Measurements from ENCODE around the gene VDR. TPM values are rescaled to one million over a fixed set of nuclear protein-coding genes. Genes with fewer than 3 reads are reported as not detected.

Gene VDR
- total RNA-seq, 4 donors from 2014 or later: 16.6 to 25.0 (median 21.3) TPM

- no peaks in the 10 kb centered on the region for H3K27me3 ChIP-seq
Measured at GRCh38 chr12:47885566-47885965, 19.2 kb downstream of the VDR start.

GRCh38 chr12:47885012-47885501 lies 19.7 kb downstream of the VDR start:
- 55 to 80% methylated on average over 2 to 4 of the region's 10 CpGs for WGBS, 2 donors
- no peak overlapping the region for H3K27ac ChIP-seq

More at GRCh38 chr12:47885566-47885965, 19.2 kb downstream of the VDR start:
- 60 to 100% methylated on average over 1 of the region's 2 CpGs for WGBS, 2 donors
- Histone ChIP-seq H3K27ac (no peak overlapping the region), H3K9me3 (no peaks in the 10 kb centered on the region), H3K4me1 (peaks cover 13 to 32% (median 16%) of the 10 kb centered on the region in 3 donors), H3K36me3 (peaks cover 0 to 17% (median 0%) of the 10 kb centered on the region in 3 donors), H3K4me3 (no peak overlapping the region)
- no peak for DNase-seq
- intact Hi-C loops (cut with DNase I): no loop called here
- no peak for TF ChIP-seq POLR2A (IDR thresholded peaks at IDR 0.05)
- no peak for TF ChIP-seq CTCF (IDR thresholded peaks at IDR 0.05)

GRCh38 chr12:47884501-47884900 lies 20.3 kb downstream of the VDR start:
- intact Hi-C loops (cut with DNase I): no loop called here
- peaks cover 0 to 28% (median 0%) of the 10 kb centered on the region in 3 donors for H3K36me3 ChIP-seq
- H3K4me1 ChIP-seq: peaks cover 13 to 32% (median 16%) of the 10 kb centered on the region in 3 donors
- no peak overlapping the region for H3K27ac ChIP-seq
- 71 to 88% methylated on average over 1 to 2 of the region's 3 CpGs for WGBS, 2 donors
- H3K4me3 ChIP-seq: no peak overlapping the region
- no peaks in the 10 kb centered on the region for H3K27me3 ChIP-seq
- DNase-seq: no peak
- TF ChIP-seq POLR2A (IDR thresholded peaks at IDR 0.05) (no peak), CTCF (IDR thresholded peaks at IDR 0.05) (no peak)
- H3K9me3 ChIP-seq: no peaks in the 10 kb centered on the region

More at GRCh38 chr12:47885012-47885501, 19.7 kb downstream of the VDR start:
- no peak for TF ChIP-seq CTCF (IDR thresholded peaks at IDR 0.05)
- TF ChIP-seq POLR2A (IDR thresholded peaks at IDR 0.05): no peak
- Histone ChIP-seq H3K27me3 (no peaks in the 10 kb centered on the region), H3K4me3 (no peak overlapping the region), H3K9me3 (no peaks in the 10 kb centered on the region), H3K4me1 (peaks cover 13 to 32% (median 16%) of the 10 kb centered on the region in 3 donors), H3K36me3 (peaks cover 0 to 22% (median 0%) of the 10 kb centered on the region in 3 donors)
- no peak for DNase-seq
- intact Hi-C loops (cut with DNase I): no loop called here

- Histone ChIP-seq H3K4me1 (peaks cover 13 to 32% (median 16%) of the 10 kb centered on the region in 3 donors), H3K36me3 (peaks cover 0 to 36% (median 0%) of the 10 kb centered on the region in 3 donors), H3K27ac (peak overlapping the region in 1 of 4 donors; percentile 43), H3K27me3 (no peaks in the 10 kb centered on the region), H3K4me3 (no peak overlapping the region), H3K9me3 (no peaks in the 10 kb centered on the region)
- WGBS, 2 donors: 96% methylated on average over 3 of the region's 5 CpGs; no CpG with 5 or more reads in 1 of the 2 donors
- intact Hi-C loops (cut with DNase I): no loop called here
- TF ChIP-seq POLR2A (IDR thresholded peaks at IDR 0.05): no peak
- DNase-seq: no peak
Measured at GRCh38 chr12:47883663-47884195, 21.1 kb downstream of the VDR start.

GRCh38 chr12:47882781-47883546 lies 21.8 kb downstream of the VDR start:
- Histone ChIP-seq H3K36me3 (peaks cover 0 to 40% (median 0%) of the 10 kb centered on the region in 3 donors), H3K4me3 (peak overlapping the region in 1 of 4 donors; percentile 10), H3K9me3 (no peaks in the 10 kb centered on the region), H3K27me3 (no peaks in the 10 kb centered on the region), H3K4me1 (peaks cover 13 to 32% (median 16%) of the 10 kb centered on the region in 3 donors), H3K27ac (peak overlapping the region in 2 of 4 donors; percentile 3 to 43)
- 19 to 56% methylated on average over 6 to 10 of the region's 16 CpGs for WGBS, 2 donors
- intact Hi-C loops (cut with DNase I): no loop called here
- no peak for DNase-seq
- no peak for TF ChIP-seq POLR2A (IDR thresholded peaks at IDR 0.05)
- TF ChIP-seq CTCF (IDR thresholded peaks at IDR 0.05): no peak

Measured in esophagus squamous epithelium (tissue), 5 donors.